CD4-positive, alpha-beta T cell treated with Interleukin-15 for 4 hours (primary cell): ENCODE data around the gene DOHH.
A peak's percentile ranks its signal among the peaks of the same experiment; 100 is the strongest.

Experiments
- DNase-seq: peaks from one replicate; pipeline ENCODE4 v3.0.0-alpha.2; 2020; ENCODE audit warnings: low spot score

The DOHH gene

DNA sequence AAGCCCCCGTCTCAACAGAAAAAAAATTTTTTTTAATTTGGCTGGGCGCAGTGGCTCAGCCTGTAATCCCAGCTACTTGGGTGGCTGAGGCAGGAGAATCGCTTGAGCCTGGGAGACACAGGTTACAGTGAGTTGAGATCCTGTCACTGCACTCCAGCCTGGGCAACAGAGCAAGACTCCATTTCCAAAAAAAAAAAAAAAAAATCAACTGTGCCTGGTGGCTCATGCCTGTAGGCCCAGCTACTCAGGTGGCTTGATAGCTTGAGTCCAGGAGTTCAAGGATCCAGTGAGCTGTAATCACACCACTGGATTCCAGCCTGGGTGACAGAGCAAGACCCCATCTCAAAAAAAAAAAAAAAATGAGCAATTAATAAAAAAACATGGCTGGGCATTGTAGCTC lies 1.3 kb upstream of the DOHH start:
- DNase-seq, result no peak

DNA sequence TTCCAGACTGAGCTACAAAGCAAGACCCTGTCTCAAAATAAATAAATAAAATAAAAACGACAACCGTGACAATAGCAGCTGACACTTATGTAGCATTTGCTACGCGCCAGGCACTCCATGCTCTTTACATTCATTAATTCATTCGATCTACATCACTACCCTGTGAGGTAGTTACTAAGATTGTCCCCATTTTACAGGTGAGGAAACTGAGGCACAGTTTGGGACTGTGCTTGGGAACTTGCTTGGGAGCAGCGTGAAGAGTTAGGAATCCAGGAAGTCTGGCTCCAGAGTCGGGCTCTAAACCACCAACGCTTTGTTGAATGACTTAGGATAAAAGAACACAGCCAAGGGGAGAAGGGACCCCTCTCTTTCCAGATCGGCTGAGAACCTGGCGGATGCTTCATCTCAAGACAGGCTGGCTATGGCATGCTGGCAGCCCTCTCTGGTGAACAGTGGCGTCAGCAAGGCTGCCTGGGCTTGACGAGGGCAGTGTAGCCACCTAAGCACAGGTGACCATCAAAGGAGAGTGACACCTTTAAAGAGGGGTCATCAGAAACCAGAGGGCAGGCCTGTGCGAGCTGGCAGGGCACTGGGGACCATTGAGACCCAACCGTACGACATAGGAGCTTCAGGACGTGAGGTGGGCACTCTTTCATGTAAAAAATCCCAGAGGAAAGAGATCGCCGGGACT lies 591 bp downstream of the DOHH start:
- no peak for DNase-seq

DNA sequence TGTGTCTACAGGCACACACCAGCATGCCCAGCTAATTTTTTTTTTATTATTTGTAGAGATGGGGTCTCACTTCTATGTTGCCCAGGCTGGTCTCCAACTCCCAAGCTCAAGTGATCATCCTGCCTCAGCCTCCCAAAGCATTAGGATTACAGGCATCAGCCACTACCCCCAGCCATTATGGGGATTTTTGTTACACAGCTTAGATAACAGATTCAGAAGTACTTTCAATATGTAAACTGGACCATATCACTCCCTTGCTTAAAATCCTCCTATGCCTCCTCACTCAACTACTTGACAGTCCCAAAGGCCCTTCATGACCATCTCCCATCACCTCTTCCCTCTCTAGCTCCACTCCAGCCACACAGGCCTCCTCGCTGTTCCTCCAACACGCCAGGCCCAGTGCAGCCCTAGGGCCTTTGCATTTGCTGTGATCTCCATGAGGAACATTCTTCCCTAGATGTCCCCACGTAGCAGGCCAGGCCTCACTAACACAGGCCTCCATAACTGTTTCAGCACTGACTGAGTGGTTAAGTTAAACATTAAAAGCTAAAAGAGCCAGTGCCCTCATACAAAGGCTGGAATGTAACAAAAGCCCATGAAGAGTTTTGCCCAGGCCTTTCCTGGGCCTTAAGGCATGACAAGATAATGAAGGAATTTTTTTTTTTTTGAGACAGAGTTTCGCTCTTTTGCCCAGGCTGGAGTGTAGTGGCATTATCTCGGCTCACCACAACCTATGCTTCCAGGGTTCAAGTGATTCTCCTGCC lies 2.5 kb downstream of the DOHH start:
- no peak for DNase-seq

DNA sequence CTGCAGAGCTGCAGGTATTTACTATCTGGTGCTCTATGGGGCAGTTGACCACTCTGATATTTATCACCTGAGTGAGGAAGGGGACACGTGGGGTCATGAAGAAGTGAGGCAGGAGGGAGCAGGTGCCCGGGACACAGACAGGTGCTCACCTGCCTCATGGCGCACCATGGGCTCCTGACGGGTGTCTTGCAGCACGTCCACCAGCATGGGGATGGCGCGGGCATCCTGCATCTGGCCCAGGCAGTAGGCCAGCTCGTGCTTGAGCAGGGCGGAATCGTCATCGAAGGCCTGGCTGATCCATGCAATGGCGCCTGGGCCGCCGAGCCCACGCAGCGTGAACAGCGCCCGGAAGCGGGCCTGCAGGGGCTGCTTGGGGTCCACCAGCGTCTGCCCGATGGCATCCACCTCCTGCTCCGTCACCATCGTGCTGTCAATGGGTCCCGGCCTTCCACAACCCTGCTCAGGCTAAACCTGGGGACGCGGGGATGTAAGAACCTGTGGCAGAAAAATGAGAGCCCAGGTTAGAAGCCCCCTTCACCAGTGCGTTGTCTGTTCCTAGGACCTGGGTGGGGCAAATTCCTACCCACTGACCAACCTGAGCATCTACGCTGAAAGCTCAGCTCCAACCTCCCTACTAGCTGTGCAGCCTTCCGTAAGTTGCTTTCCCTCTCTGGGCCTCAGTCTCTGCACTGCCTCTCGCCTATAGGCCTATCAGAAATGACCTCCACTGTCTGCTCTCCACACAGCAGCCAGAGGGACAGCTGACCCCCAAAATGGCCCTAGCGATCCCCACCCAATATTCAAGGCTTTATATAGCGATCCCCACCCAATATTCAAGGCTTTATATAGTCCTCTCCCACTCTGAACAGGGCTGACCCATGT lies 3.8 kb downstream of the DOHH start:
- DNase-seq, result no peak

DNA sequence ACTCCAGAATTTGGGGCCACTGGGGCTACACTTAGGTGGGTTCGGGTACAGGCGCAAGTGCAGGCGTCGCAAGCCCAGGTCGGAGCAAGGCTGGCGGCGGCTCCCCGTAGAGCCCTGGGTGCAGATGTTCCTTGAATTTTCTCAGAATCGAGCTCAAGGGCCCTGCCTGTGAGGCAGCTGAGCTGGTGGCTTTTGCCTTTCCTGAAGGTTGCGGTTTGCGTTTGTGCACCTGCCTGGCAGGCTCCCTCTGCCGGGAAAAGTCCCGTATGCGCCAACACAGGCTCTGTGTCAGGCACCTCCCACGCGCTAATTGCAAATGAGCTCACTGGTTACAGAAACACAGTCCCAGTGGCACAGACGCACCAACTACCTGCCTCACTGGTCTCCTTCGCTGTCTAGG lies 5.9 kb downstream of the DOHH start:
- peak; percentile 69 for DNase-seq

DNA sequence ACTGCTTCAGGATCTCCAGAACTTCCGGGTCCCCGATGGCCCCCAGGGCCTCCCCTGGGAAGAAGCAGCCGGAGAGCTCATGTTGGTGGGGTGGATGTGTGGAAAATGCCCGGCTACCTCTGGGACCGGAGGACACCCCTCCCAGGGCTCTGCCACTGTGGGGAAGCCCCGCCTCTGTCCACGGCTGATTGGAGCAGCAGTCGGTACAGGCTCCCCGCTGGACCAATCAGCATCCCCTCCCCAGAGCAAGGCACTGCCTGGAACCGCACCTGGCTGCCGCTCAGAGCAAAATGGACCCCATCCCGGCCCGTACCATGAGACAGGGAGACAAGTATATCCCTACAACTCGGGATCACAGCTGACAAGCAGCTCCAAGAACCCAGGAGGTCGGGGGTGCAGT lies 6.4 kb downstream of the DOHH start:
- DNase-seq, result peak; percentile 21

DNA sequence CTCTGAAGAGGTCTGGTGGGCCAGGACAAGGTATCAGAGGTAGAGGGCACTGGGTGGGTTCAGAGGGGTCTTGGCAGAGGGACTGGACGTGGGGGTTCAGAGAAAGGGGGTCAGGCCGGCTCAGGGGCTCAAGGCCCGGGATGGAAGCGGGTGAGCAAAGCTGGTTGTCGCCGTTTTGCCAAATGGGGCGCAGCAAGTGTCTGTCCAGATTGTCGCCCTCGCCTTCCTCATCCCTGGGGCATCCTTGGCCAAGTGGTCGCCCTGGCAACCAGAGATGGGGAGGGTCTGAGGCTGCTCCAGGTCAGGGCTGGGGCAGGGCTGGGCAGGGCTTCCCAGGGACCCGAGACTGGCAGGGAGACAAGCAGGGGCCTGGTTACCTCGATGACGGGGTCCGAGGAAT lies 6.8 kb downstream of the DOHH start:
- DNase-seq, result no peak

DNA sequence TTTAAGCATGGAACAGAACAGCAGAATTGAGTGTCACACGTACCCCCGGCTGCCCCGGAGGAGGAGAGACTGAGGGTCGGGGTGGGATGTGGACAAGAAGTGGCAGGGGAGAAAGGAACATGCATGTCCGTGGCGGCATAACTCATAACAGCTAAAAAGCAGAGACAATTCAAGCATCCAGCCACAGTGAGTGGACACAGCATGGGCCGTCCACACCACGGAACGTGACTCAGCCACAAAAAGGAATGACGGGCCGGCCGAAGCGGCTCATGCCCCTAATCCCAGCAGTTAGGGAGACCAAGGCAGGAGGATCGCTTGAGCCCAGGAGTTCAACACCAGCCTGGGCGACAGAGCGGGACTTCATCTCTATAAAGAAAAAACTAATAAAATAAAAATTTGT lies 7.6 kb downstream of the DOHH start:
- DNase-seq, result no peak

DNA sequence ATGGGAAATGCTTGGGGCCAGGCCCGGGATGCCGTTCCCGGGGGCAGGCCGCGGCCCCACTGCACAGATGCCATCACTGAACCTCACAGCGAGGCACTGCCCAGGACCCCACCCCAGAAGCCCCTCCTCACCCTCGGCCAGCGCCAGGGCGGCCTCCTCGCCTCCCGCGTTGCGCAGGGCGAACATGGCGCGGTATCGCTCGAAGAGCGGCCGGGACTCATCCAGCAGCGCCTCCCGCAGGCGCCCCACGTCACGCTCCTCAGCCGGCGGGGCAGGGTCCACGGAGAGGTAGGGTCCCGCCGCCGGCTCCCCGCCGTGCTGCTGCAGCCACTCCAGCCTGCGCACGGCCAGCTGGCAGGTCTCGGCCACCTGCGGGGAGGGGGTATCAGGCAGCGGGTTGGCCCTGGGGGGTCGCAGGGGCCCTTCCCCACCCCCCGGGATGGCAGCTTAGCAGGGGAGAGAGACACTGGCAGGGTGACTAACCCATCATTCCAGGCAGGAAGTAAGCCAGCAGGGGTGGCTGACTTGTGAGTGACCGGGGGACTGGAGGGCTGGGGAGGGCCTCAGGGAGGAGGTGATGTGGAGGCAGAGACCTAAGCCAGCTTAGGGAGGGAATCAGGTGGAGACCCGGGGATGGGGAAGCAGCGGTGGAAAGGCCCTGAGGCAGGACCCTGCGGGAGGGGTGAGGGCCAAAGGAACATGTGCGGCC lies 8.2 kb downstream of the DOHH start:
- no peak for DNase-seq

DNA sequence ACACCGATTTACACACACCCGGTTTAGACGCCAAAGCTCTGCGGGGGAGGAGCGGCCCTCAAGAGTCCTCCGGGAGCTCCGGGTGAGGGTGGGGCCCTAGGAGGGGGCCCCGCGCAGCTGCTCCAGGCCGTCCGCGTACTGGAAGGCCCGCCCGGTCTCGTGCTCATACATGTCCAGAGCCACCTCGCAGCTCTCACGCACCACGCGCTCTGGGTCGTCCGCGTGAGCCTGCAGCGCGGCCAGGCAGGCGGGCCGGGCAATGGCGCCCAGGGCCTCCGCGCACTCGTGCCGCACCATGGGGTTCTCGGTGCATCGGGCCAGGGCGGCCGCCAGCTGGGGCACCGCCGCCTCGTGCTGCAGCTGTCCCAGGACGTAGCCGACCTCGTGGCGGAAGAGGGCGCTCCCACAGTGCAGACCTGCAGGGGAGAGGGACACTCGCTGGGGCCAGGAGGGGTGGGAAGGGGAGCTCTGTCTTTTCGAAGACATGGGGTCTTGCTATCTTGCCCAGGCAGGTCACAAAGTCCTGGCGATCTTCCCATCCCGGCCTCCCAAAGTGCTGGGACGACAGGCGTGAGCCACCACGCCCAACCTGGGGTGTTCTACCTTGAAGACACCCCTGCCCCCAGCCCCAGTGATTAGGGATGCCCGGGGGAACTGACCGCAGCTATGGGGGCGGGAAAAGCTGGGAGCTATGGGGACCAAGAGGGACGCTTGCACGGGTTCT lies 8.9 kb downstream of the DOHH start:
- DNase-seq, result no peak

DNA sequence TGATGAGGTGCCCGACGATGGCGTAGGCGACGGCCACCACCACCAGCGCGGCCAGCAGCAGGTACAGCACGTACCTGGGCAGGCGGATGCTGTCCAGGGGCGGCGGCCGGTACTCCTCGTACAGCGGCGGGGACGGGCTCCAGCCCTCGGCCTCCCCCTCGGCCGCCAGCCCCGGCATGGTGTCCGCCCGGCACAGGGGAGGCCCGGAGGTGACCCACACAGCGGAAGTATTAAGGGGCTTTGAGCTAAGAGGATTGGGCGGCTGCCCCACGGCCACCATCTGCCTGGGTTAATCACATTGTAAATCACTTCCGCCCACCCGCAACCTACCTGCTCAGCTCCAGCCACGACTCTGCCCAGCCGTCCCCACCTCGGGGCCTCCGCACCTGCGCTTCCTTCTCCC lies 17.2 kb downstream of the DOHH start, which contains the start of gene SMIM44:
TSS of gene SMIM44 (minus strand) at position 216 of the 403 bp plus-strand sequence. CDS start at position 178, 38 bp downstream.
- no peak for DNase-seq

DNA sequence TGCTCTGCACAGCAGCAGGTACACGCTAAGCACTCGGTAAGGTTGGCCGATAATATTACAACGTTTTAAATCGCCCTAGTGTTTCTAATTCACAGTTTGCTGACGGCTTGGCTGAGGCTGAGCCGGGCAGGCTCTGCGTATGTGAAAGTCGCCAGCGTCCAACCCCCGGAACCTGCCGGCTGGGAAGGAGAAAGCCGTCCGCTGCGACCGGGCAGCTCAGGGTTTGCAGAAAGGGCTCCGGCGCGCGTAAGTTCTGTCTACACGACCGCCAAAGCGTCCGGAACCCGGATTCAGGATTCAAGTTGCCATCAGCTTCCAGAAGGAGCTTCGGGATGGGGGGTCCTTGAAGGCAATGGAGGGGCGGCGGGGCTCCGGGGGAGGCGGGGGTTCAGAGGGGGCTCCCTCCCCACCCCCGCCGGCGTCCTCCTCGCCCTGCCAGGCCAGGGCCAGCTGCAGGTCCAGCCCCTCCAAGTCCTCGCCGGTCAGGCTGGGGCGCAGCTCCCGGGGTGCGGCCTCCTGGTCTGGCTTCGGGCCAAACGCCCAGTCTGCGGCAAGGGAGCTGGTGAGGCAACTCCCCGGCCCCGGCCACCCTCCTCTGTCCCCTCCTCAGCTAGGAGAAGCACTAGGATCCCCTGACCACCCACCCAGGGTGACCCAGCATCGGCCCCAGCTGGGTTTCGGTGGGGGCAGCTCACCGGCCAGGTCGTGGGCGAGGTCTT lies 17.8 kb downstream of the DOHH start:
- no peak for DNase-seq

DNA sequence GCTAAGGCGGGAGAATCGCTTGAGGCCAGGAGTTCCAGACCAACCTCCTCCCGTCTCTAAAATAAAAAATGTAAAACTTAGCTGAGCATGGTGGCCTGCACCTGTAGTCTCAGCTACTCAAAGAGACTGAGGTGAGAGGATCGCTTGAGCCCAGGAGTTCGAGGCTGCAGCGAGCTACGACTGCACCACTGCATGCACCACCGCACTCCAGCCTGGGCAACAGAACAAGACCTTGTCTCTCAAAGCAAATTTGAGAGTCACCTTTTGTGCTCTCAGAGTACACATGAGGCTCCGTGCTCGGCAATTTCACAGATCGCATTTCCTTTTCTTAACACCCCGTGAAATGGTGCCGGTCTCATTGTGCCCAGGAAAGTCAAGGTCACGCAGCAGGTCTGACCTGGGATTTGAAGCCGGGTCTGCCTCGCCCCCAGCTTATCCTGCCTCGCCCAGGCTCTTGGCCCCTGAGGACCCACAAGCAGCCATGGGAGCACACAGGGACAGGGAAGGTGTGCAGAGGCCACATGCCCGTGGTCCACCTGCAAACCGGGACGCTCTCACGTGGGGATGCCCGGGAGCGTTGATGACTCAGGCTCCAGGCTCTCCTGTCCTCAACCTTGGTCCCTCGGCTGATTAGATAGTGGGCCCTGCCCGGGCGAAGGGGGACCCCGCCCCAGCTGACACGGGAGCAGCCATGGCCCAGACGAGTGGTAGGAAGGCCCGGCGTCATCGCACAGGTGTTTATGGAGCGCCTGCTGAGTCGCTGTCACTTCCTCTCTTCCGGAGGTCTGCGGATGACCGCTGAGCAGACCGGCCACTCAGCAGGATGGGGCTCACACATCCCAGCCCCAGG lies 19.0 kb downstream of the DOHH start:
- DNase-seq, result no peak

DNA sequence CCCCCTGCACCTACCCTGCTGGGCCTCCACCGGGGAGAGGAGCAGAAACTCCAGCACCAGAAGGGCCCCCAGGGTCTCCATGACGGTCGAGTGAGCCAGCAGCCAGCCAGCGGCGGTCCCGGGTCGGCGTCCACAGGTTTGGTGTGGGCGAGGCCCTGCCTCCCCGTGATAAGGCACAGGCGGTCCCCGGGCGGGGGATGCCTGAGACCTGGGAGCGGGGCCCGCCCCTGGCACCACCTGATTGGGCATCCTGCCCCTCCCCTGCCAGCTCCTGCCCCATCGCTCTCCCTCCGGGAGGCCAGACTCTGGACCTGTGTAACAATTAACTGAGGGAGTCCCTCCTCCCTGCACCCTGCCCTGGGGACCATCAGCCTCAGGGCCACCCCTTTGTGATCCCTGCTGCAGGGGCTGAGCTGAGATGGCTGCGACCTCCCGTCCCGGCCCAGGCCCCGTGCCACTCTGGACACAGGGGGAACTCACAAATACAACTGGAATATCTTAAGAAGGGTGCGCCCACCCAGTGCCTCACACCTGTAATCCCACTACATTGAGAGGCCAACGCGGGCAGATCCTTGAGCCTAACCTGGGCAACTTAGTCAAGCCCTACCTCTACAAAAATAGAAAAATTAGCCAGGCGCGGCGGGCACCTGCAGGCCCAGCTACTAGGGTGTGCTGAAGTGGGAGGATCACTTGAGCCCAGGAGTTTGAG lies 19.9 kb downstream of the DOHH start, which contains the start of gene SMIM24:
TSS of gene SMIM24 (minus strand) at position 143 of the 709 bp plus-strand sequence. CDS start at position 81, 62 bp downstream.
- no peak for DNase-seq

DNA sequence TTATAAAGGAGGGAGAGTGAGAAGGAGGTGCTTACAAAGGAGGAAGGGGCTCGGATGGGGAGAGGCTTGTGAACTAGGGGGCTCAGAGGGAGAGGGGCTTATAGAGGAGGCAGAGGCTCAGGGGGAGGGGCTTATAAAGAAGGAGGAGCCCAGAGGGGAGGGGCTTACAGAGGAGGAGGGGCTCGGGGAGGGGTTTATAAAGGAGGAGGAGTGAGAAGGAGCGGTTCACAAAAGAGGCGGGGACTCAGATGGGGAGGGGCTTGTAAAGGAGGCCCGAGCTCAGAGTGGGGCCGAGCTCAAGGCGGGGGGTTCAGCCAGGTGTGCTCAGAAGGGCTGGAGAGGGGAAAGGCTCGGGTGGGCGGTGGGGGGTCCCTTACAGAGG lies 20.6 kb downstream of the DOHH start:
- DNase-seq, result no peak

DNA sequence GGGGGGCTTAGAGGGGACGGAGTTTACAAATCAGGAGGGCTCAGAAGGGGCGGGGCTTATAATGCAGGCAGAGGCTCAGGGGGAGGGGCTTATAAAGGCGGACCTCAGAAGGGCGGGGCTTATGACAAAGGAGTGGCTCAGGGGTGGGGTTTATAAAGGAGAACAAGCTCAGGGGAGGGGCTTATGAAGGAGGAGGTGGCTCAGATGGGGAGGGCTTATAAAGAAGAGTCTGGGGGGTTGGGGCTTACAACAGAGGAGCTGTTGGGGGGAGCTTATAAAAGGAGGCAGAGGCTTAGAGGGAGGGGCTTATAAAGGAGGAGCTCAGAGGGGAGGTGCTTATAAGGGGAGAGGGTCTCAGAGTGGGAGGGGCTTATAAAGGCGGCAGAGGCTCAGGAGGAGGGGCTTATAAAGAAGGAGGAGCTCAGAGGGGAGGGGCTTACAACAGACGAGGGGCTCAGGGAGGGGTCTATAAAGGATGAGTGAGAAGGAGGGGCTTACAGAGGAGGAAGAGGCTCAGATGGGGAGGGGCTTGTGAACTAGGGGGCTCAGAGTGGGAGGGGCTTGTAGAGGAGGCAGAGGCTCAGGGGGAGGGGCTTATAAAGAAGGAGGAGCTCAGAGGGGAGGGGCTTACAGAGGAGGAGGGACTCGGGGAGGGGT lies 21.2 kb downstream of the DOHH start:
- peak; percentile 38 for DNase-seq

DNA sequence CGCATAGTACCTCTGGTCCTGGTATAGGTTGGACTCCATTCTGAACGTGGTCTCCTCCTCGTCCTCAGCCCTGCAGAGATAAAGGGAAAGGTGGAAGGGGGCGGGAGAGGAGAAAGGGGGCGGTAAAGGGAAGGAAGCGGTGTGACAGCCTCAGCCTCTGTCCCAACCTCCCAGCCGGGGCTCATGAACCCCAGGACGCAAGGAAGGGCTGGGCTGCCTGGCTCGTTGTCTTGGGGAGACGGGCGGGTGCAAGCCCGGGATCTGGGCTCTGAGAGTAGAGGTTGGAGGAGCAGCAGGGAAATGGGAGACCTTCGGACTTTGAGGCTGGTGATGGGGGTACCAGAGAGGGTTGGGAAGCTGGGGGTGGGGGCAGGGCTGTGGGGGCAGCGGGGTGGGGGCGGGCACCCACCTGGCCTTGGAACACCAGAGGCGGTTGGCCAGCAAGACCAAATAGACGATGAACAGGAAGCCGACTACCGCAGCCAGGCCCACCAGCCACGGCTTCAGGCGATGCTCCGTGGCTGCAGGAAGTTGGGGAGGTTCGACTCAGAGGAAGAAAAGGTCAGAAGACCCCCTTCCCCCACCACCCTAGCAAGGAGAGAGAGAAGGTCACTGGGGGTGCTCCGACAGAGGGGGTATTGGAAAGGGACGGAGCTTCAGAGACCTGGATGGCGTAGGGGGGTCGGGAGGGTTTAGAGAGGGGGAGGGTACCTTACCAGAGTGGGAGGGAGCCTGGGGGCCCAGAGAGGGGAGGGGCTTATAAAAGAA lies 21.9 kb downstream of the DOHH start:
- no peak for DNase-seq

DNA sequence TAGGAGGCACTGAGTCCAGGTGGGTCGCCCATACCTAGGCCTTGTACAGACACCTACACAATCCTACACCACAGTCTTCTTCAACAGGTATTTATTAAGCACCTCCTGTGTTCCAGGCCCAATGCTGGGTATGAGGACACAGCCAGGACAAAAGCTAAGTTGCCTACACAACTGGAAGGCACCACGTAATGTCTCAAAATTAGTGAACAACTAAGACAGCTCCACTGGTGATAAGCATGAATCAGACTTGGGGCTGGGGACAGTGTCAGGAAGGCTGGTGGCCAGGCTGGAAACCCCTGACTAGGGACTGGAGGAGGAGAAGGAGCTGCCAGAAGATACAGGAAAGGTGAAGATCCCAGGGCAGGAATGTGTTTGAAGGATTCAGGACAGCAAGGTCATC lies 22.5 kb downstream of the DOHH start:
- no peak for DNase-seq
